Measurements from ENCODE around the gene CD59. TPM values are rescaled to one million over a fixed set of nuclear protein-coding genes. Genes with fewer than 3 reads are reported as not detected.
A peak's percentile ranks its signal among the peaks of the same experiment; 100 is the strongest.

CD59 gene
- total and polyA plus RNA-seq, 2 of the 13 experiments (the other 11 are each of a cell fraction or from before 2014, with no cell fraction given), result 127 to 289 TPM

GRCh38 chr11:33774736-33775466, 38.7 kb upstream of the CD59 start:
- no peak for DNase-seq (ENCODE audit: low spot score)
- TF ChIP-seq ATF4 (CRISPR knock-in tag; IDR thresholded peaks at IDR 0.05), result no peak
- TF ChIP-seq ZBTB43 (CRISPR knock-in tag; conservative IDR thresholded peaks at IDR 0.05), result no peak
- TF ChIP-seq NFIC (IDR thresholded peaks at IDR 0.05; ENCODE audit: low read length), result no peak
- TF ChIP-seq ZNF136 (CRISPR knock-in tag; IDR thresholded peaks at IDR 0.05; ENCODE audit: low read depth), result no peak
- no peak for TF ChIP-seq THAP8 (CRISPR knock-in tag; IDR thresholded peaks at IDR 0.05; ENCODE audit: borderline replicate concordance)
- TF ChIP-seq ZNF883 (CRISPR knock-in tag; IDR thresholded peaks at IDR 0.05; ENCODE audit: not compliant biosample characterization), result no peak
- no peak for TF ChIP-seq LCORL (IDR thresholded peaks at IDR 0.05)
- 0 out of 2 replicates have a peak, but pooled peaks have one; percentile 32 for TF ChIP-seq LCORL (CRISPR knock-in tag; IDR thresholded peaks at IDR 0.05)
- TF ChIP-seq ZNF501 (CRISPR knock-in tag; IDR thresholded peaks at IDR 0.05), result 0 out of 2 replicates have a peak, but pooled peaks have one; percentile 33
- no peak for TF ChIP-seq ZFP90 (CRISPR knock-in tag; IDR thresholded peaks at IDR 0.05; ENCODE audit: borderline replicate concordance)
- TF ChIP-seq SMARCE1 (IDR thresholded peaks at IDR 0.05; ENCODE audit: borderline replicate concordance), result no peak
- TF ChIP-seq SNAPC5 (CRISPR knock-in tag; IDR thresholded peaks at IDR 0.05; ENCODE audit: borderline replicate concordance), result no peak
- no peak for TF ChIP-seq REPIN1 (CRISPR knock-in tag; IDR thresholded peaks at IDR 0.05; ENCODE audit: borderline replicate concordance, low read depth)
- TF ChIP-seq SCMH1 (CRISPR knock-in tag; IDR thresholded peaks at IDR 0.05; ENCODE audit: borderline replicate concordance), result peak; percentile 65; the same call in 1 of the 2 replicates
- no peak for TF ChIP-seq NFAT5 (CRISPR knock-in tag; IDR thresholded peaks at IDR 0.05)

More at GRCh38 chr11:33774736-33775466, 38.7 kb upstream of the CD59 start:
- H3K79me2 ChIP-seq (ENCODE audit: insufficient read depth, low read length), result peaks cover 4% of the 10 kb centered on the region
- in situ Hi-C loops (cut with HindIII; ENCODE audit: extremely low pct_ligation_motif_present, low pct_unique_long_range_greater_than_20kb), result no loop called here
- ATAC-seq (peak; percentile 51), FAIRE-seq (no peak)
- no TSS peak for BruUV-seq (replicated peaks)
- H3K9ac ChIP-seq (ENCODE audit: insufficient read depth, low read depth, low read length), result peak overlapping the region; percentile 55
- POLR2A ChIA-PET, result interaction anchor here (1.0 to 1.4 kb wide), 2 partner anchors 14 to 75 kb away, joined by 3 to 4 read pairs; no protein-coding TSS in a partner anchor
- H3K4me3 ChIP-seq (replicated peaks in 1 of 3; ENCODE audit: insufficient read depth in 1 of 3, low read depth in 2 of 3, low read length in 3 of 3), result peak overlapping the region; percentile 77 to 98 (median 87)
- H3K9me3 ChIP-seq (ENCODE audit: low read length), result no peaks in the 10 kb centered on the region
- CTCF ChIA-PET (ENCODE audit: low intra/inter-chr PET ratio, low total read pairs), result no interaction called here
- no peaks in the 10 kb centered on the region; a peak in 1 of 5 replicates for H3K36me3 ChIP-seq (replicated peaks in 1 of 2; ENCODE audit: control insufficient read depth in 1 of 2, insufficient read depth in 2 of 2, low read length in 2 of 2)
- no peak overlapping the region for H3K27ac ChIP-seq (ENCODE audit: extremely low read length, insufficient read depth, low read length)
- H4K20me1 ChIP-seq (ENCODE audit: insufficient read depth, low read length), result peaks cover 5% of the 10 kb centered on the region; the same call in 1 of the 2 replicates
- peaks cover 38% of the 10 kb centered on the region for H3K4me1 ChIP-seq (ENCODE audit: insufficient read depth, low read length)
- peak overlapping the region; percentile 98 for H3K4me2 ChIP-seq (ENCODE audit: low read depth, low read length)
- intact Hi-C loops (cut with micrococcal nuclease; ENCODE audit: unreplicated experiment), result loop anchor here (5.0 kb wide), 1 partner anchor 38 kb away; the partner anchor contains the start of gene CD59
- H2AFZ ChIP-seq (ENCODE audit: low read length), result no peak overlapping the region
- peaks cover 0 to 34% of the 10 kb centered on the region in 2 experiments; a peak in 2 of 5 replicates for H3K27me3 ChIP-seq (ENCODE audit: control insufficient read depth in 1 of 2, insufficient read depth in 2 of 2, low read length in 2 of 2)
- 2% methylated on average over 23 of the region's 23 CpGs for WGBS (ENCODE audit: low lambda C conversion rate)

Measured in HepG2 (cell line).